HPDE6-E6E7 (cell line): Measurements from ENCODE around the gene POLR3H.
A peak's percentile ranks its signal among the peaks of the same experiment; 100 is the strongest.

ENCODE experiments used
- DNase-seq: peaks from one replicate; pipeline ENCODE4 v3.0.0; 2011; ENCODE audit warnings: missing footprints; ENCODE audit errors: extremely low spot score

The POLR3H gene

DNA sequence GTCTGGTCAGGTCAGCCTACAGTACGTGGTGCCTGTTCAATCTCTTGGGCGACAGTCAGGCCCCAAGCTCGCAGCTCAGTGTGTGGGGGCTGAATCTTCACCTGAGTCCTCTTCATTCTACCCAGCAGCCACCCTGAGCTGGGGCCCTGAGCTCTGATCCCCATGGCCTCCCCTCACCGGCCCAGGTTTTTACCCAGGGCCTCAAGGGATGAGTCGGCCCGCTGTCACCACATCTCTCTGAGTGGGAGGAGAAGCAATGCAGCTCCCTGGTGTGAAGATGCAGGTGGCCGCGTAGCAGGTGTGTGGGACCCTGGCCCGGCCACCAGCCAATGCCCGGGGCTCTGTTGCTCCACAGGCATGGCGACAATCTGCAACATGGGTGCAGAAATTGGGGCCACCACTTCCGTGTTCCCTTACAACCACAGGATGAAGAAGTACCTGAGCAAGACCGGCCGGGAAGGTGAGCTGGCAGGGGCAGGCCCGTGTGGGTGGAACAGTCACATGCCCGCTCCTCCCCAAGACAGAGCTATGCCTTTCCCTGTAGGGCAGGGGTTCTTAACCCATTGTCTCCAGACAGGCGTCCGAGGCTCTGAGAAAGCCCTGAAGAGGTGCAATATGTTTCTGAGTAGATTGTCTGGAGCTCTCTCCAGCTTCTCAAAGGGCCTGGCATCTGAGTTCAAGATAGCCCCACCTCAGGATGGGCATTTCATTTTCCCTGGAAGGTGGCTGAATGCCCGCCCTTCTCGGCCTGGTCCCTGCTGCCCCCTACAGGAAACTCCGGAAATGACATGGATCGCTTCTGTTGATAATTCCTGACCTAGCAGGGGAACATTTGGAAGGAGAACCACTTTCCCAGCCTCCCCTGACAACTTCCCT, 26.9 kb downstream of the POLR3H start:
- DNase-seq: peak; percentile 70

DNA sequence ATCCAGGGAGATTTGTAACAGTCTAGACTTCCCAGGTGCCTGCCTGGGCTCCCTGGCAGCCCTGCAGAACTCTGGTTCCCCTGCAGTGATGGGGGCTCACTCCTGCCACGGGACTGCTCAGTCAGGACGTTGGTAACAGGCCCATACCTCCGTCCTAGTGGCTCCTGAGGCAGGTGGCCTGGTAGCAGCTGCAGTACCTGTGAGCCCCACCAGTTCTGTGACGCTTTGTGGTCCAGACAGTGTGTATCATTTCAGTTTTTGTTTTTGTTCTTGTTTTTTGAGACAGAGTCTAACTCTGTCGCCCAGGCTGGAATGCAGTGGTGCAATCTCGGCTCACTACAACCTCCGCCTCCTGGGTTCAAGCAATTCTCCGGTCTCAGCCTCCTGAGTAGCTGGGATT, 27.8 kb downstream of the POLR3H start:
- DNase-seq: no peak

- no peak for DNase-seq
Observed at GRCh38 chr22:41513391-41513790, 30.9 kb downstream of the POLR3H start.

DNA sequence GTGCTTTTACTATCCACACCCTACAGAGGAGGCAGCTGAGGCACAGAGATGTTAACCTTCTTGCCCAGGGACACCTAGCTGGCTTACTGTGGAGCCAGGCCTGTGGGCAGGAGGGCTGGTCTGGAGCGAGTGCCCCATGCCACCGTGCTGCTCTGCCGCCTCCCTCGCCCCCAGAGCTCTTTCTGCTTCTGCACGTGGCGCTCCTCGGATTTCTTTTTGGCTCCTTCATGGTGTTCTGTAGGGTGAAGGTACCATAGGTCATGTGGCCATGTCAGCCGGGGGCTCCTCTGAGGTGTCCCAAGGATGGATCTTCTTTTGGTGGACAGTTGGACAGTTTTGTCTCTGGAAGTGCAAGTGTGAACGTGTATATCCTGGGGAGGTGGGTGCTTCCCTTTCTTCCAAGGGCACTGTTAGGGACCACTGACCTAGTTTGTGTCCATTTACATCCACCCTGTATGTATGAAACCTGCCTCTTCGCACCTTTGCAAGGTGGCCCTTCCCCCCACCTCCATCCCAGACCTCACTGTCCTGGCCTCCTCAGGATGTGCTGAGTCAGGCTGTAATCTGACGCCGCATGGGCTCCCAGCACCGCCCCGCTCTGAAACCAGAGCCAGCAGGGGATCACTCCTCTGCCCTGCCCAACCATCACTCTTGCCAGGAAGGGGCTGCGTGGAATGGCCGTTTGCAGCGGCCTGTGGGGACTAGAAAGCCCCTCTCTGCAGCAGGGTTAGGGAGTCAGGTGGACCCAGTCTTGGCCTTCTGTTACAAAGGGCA, 31.7 kb downstream of the POLR3H start:
- peak; percentile 83 for DNase-seq

DNA sequence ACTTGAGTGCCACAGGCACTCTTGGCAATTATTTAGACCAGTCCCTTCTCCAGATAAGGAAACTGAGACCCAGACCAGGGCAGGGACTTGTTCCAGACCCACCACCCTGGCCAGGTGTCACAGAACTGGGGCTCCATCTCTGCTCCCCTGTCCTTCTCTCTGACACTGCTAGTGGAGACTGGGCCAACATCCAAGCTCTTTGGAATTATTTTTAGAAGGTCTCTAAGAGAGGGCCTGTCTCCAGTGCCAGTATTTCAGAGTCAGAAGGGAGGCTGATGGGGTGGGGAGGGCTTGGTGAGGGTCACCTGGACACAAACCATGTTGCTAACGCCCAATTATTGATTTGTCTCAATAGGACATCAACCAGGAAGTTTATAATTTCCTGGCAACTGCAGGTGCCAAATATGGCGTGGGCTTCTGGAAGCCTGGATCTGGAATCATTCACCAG, 32.7 kb downstream of the POLR3H start:
- DNase-seq: no peak

DNA sequence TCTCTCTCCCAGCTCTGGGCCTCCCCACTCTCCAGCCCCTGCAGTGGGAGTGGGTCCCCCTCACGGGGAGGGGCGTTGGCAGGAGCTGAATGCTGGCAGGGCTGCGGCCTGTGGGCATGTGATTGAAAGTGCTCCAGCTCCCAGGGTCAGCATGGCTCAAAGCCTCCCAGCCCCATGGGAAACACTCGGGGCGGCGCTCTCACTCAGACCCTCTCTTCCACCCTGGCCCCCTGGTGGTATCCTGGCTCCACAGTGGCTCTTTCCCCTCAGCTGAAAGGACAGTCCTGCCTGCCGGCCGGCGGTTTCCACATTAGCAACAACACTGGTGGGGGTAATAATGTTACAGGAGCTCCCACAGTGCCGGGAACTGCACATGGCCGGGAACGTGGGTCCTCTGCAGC, 35.5 kb downstream of the POLR3H start:
- no peak for DNase-seq

DNA sequence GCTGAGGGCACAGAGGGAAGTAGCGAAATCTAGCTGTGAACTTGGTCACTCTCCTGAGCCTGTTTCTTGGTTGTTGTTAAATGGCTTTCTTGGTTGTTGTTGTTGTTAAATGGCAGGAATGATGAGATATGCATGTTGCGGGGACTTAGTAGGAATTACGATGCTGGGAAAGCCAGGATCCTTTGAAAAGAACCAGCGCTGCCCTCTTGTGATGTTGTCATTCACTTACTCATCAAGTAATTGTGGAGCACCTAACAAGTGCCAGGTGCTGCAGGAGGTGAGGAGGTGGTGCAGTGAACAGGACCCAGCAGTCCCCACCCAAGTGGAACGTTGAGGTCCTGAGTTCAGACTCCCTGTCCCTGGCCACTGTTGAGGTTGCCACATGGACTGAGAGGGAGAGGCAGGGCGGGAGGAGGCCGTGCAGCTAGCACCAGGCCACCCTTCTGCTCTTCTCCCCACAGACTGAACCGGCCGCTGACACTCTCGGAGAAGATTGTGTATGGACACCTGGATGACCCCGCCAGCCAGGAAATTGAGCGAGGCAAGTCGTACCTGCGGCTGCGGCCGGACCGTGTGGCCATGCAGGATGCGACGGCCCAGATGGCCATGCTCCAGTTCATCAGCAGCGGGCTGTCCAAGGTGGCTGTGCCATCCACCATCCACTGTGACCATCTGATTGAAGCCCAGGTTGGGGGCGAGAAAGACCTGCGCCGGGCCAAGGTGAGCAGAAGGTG, 36.8 kb downstream of the POLR3H start:
- DNase-seq: no peak

- no peak for DNase-seq
Observed at GRCh38 chr22:41505511-41506220, 38.6 kb downstream of the POLR3H start.

- no peak for DNase-seq
Observed at GRCh38 chr22:41504816-41505215, 39.5 kb downstream of the POLR3H start.

DNA sequence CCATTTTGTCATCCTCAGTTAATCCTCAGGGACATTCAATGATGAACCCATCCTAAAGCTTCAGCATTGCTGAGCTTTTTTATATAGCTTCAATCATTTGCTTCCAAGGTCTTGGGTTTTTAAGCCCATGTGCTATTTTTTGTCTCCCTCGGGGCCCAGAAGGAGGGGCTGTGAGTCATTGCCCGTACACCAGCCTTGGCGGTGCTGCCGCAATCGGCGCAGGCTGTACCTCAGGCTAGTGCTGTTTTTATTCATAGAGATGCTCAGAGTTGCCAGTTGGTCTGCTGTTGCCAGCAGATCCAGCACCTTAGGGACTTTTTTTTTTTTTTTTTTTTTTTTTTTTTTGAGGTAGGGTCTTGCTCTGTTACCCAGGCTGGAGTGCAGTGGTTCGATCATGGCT, 39.9 kb downstream of the POLR3H start:
- DNase-seq: no peak

DNA sequence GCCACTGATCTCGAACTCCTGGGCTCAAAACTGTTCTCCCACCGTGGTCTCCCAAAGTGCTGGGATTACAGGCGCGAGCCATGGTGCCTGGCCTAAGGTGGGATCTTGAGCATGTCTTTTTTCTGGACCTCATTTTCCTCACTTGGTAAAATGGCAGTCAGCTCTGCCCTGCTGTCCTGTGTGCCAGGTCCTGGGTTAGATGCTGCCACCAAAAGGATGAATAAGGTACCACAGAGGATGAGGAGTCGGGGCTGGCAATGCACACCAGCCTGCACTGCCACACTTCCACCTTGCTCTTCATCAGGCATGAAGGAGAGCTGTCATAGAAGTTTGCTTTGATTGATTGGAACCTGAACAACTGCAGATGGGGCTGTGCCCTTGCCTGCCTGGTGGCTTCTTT, 43.1 kb downstream of the POLR3H start:
- peak; percentile 13 for DNase-seq

DNA sequence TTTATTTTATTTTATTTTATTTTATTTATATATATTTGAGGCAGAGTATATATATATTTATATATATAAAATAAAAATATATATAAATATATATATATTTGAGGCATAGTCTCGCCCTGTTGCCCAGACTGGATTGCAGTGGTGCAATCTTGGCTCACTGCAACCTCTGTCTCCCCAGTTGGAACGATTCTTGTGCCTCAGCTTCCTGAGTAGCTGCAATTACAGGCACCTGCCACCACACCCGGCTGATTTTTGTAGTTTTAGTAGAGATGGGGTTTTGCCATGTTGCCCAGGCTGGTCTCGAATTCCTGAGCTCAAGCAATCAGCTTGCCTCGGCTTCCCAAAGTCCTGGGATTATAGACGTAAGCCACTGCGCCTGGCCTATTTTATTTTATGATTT, 44.0 kb downstream of the POLR3H start:
- DNase-seq: no peak

- no peak for DNase-seq
Observed at GRCh38 chr22:41499624-41500280, 44.5 kb downstream of the POLR3H start.

DNA sequence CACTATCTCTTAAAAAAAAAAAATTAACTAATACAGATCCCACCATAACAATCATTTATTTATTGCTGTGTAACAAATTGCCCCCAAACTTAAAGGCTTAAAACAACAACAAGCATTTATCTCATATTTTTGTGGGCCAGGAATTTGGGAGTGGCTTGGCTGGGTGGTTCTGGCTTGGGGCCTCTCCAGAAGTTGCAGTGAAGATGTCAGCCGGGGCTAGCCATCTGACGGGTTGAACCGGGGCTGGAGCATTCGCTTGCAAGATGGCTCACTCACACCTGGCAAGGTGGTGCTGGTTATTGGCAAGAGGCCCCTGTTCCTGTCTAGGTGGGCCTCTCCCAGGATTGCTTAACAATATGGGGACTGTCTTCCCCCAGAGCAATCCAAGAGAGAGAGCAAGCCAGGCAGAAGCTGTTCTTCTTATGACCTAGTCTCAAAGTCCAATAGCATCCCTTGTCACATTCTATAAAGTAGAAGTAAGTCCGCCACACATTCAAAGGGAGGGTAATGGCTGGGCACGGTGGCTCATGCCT, 45.9 kb downstream of the POLR3H start:
- DNase-seq: no peak

DNA sequence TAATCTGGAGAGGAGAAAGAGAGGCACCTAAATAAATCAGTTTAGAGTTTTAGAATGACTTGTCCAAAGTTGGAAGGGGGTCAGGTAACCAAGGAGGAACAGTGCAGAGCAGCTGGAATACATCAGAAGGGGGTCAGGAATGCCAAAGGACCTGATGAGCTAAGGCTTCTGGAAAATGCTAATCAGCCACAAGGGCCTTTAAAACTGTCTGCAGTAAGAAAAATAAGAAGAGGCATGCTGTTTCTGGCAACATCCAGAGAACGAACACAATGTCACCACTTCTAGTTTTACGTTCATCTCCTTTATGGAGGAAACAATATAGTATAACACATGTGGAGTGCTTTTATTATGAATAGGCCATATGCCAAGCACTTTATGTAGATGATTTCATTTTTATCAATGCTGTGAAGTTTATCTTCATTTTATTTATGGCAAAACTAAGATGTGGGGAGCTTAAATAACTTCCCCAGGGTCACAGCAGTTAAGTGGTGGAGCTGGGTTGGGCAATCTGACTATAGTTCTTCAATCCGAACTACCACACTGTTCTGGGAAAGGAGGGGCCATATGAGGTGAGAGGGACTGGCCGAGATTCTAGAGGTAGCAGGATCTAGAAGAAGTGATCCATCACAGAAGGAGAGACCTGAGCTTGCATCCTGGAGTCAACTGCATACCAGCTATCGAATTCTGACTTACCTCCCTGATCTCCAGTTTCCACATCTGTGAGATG, 52.7 kb downstream of the POLR3H start:
- no peak for DNase-seq

GRCh38 chr22:41488596-41489385, 55.5 kb downstream of the POLR3H start:
- no peak for DNase-seq

- DNase-seq: no peak
Observed at GRCh38 chr22:41488076-41488475, 56.2 kb downstream of the POLR3H start.

DNA sequence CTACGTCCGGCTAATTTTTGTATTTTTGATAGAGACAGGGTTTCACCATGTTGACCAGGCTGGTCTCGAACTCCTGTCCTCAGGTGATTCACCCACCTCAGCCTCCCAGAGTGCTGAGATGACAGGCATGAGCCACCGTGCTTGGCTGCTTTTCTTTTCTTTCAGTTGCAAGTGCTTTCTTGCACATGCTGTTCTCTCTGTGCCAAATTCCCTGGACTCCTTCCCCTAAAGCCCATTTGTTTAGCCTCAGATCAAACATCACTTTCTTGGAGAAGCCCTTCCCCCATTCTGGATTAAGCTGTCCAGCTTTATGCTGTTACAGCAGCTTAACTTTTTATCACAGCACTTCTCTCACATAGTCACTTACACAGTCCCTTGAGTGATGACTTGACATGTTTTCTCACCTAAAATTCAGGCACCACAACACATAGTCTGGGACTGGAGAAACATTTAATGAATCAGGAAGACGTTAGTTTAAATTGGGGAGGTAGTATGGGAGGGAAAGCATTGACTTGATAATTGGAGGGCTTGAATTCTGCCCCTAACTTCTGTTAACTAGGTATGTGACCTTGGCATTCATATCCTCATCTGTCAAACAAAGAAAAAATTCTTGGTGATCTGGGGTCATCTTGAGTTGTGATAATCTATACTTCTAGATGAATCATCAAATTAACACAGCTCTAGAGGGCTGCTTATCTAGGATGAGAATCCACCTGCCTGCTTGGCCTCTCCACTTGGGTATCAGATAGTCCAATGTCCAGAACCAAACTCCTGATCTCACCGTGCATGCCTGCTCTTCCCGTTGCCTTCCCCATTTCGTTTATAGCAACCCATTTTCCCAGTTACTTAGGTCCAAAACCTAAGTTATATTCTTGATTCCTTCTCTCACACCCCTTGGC, 57.0 kb downstream of the POLR3H start:
- no peak for DNase-seq
